ENCODE measurements around the gene LMNA. TPM values are rescaled to one million over a fixed set of nuclear protein-coding genes. Genes with fewer than 3 reads are reported as not detected.

LMNA gene
- total and polyA plus RNA-seq, 4 donors = 60.4 to 160 (median 97.2) TPM

DNA sequence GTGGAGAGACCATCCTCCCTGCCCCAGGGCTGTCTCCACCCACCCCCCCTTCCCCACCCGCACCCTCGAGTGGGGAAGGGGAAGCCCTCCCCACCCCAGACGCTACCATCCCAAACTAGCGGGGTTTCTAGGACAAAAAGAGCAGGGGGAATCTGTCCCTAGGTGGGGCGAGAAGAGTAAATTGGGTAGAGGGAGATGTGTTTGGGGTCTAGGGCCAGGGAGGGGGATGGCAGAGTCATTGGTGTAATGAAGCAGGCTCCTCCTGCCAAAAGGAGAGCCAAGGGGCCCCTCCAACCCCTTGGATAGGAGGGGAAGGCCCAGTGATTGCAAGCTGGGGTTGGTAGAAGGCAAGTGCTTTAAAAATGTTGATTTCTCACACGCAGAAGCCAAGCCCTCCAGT lies 42.3 kb upstream of the LMNA start (continued):
- TF ChIP-seq FOXA1 (IDR thresholded peaks at IDR 0.05) = no peak

DNA sequence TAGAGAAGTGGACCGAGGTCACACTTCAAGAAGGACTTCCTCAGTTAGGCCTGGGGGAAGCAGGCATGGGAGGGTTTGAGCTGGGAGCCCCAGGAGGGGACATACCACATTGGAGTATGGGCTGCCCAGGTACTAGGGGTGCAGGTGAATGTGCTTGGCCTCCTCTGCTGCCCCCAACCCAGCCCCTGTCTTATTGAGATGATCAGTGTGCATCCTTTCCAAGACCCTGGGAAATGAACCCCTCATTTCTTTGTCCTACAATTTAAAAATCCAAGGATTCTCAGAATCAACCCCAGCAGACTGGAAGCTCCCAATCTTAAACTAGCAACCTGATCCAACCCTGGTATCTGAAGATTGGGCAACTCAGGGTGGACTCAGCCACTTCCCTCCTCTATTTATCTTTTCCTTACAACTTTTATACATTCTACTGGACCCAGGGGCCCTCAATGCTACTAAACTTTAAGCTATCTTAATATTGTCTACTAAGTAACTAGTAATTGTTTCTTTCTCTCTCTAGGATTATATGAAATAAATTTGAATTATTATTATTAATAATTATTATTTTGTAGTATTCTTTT lies 41.3 kb upstream of the LMNA start:
- H3K4me3 ChIP-seq (ENCODE audit: low read depth in 1 of 3, low read length in 3 of 3) = no peak overlapping the region
- peak overlapping the region in 1 of 2 donors; percentile 20 for H3K27ac ChIP-seq (ENCODE audit: low read depth in 1 of 2, low read length in 2 of 2)
- no peaks in the 10 kb centered on the region for H3K27me3 ChIP-seq (ENCODE audit: control insufficient read depth in 4 of 4, insufficient read depth in 4 of 4, low read length in 3 of 4)
- no peaks in the 10 kb centered on the region for H3K36me3 ChIP-seq (ENCODE audit: control insufficient read depth in 4 of 4, insufficient read depth in 3 of 4, low read depth in 1 of 4, low read length in 3 of 4)
- no peak for DNase-seq (ENCODE audit: low spot score)
- WGBS = 42% methylated on average over 1 of the region's 1 CpG
- H3K4me1 ChIP-seq (ENCODE audit: control insufficient read depth in 4 of 4, insufficient read depth in 4 of 4, low read length in 3 of 4) = peaks cover 11 to 45% (median 32%) of the 10 kb centered on the region in 4 donors
- no peaks in the 10 kb centered on the region for H3K9me3 ChIP-seq (ENCODE audit: control insufficient read depth in 4 of 4, low read length in 3 of 4)
- no peak overlapping the region for H3K9ac ChIP-seq (ENCODE audit: low read depth in 1 of 2, low read length in 2 of 2)
- TF ChIP-seq NR2F2 (IDR thresholded peaks at IDR 0.05) = no peak
- TF ChIP-seq, protein P1, sequence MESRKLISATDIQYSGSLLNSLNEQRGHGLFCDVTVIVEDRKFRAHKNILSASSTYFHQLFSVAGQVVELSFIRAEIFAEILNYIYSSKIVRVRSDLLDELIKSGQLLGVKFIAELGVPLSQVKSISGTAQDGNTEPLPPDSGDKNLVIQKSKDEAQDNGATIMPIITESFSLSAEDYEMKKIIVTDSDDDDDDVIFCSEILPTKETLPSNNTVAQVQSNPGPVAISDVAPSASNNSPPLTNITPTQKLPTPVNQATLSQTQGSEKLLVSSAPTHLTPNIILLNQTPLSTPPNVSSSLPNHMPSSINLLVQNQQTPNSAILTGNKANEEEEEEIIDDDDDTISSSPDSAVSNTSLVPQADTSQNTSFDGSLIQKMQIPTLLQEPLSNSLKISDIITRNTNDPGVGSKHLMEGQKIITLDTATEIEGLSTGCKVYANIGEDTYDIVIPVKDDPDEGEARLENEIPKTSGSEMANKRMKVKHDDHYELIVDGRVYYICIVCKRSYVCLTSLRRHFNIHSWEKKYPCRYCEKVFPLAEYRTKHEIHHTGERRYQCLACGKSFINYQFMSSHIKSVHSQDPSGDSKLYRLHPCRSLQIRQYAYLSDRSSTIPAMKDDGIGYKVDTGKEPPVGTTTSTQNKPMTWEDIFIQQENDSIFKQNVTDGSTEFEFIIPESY (IDR thresholded peaks at IDR 0.05) = no peak
- no peak for TF ChIP-seq TAF1 (conservative IDR thresholded peaks at IDR 0.05)
- no peak for TF ChIP-seq EGR1 (IDR thresholded peaks at IDR 0.05; ENCODE audit: low read depth in 2 of 2)
- TF ChIP-seq HNF4A (conservative IDR thresholded peaks at IDR 0.05) = no peak
- TF ChIP-seq YY1 (IDR thresholded peaks at IDR 0.05) = no peak
- TF ChIP-seq GABPA (IDR thresholded peaks at IDR 0.05 in 1 of 2, conservative IDR thresholded peaks at IDR 0.05 in 1 of 2) = no peak
- TF ChIP-seq, protein P2, sequence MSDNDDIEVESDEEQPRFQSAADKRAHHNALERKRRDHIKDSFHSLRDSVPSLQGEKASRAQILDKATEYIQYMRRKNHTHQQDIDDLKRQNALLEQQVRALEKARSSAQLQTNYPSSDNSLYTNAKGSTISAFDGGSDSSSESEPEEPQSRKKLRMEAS (IDR thresholded peaks at IDR 0.05) = no peak
- no peak for TF ChIP-seq RAD21 (IDR thresholded peaks at IDR 0.05)
- no peak for TF ChIP-seq RXRA (IDR thresholded peaks at IDR 0.05)
- no peak for TF ChIP-seq HNF4G (IDR thresholded peaks at IDR 0.05)
- TF ChIP-seq, protein P3, sequence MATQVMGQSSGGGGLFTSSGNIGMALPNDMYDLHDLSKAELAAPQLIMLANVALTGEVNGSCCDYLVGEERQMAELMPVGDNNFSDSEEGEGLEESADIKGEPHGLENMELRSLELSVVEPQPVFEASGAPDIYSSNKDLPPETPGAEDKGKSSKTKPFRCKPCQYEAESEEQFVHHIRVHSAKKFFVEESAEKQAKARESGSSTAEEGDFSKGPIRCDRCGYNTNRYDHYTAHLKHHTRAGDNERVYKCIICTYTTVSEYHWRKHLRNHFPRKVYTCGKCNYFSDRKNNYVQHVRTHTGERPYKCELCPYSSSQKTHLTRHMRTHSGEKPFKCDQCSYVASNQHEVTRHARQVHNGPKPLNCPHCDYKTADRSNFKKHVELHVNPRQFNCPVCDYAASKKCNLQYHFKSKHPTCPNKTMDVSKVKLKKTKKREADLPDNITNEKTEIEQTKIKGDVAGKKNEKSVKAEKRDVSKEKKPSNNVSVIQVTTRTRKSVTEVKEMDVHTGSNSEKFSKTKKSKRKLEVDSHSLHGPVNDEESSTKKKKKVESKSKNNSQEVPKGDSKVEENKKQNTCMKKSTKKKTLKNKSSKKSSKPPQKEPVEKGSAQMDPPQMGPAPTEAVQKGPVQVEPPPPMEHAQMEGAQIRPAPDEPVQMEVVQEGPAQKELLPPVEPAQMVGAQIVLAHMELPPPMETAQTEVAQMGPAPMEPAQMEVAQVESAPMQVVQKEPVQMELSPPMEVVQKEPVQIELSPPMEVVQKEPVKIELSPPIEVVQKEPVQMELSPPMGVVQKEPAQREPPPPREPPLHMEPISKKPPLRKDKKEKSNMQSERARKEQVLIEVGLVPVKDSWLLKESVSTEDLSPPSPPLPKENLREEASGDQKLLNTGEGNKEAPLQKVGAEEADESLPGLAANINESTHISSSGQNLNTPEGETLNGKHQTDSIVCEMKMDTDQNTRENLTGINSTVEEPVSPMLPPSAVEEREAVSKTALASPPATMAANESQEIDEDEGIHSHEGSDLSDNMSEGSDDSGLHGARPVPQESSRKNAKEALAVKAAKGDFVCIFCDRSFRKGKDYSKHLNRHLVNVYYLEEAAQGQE (IDR thresholded peaks at IDR 0.05) = no peak
- no peak for TF ChIP-seq FOXA1 (IDR thresholded peaks at IDR 0.05)
- no peak for TF ChIP-seq SP1 (IDR thresholded peaks at IDR 0.05)

DNA sequence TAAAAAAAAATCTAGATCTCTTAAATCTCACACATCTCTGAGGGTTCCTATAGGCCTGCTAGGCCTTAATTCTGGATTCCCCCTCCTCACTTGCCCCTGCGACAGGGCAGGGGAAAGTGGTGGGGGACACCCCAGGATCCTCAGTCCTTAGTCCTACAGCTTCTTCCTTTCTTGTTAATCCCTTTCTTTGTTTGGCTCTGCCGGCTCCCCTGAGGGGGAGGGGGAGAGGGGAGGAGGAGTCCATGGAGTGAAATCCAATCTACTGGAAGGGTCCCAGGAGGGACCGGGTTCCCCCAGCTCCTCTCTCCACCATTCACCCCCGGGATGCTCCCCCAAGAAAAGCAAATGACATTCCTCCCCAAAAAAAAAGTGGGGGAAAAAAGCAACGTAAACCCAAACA lies 40.8 kb upstream of the LMNA start:
- Histone ChIP-seq H3K27ac (ENCODE audit: low read depth in 1 of 2, low read length in 2 of 2) (no peak overlapping the region), H3K9ac (ENCODE audit: low read depth in 1 of 2, low read length in 2 of 2) (no peak overlapping the region), H3K9me3 (ENCODE audit: control insufficient read depth in 4 of 4, low read length in 3 of 4) (no peaks in the 10 kb centered on the region), H3K4me3 (ENCODE audit: low read depth in 1 of 3, low read length in 3 of 3) (no peak overlapping the region), H3K27me3 (ENCODE audit: control insufficient read depth in 4 of 4, insufficient read depth in 4 of 4, low read length in 3 of 4) (no peaks in the 10 kb centered on the region), H3K4me1 (ENCODE audit: control insufficient read depth in 4 of 4, insufficient read depth in 4 of 4, low read length in 3 of 4) (peaks cover 11 to 45% (median 32%) of the 10 kb centered on the region in 4 donors), H3K36me3 (ENCODE audit: control insufficient read depth in 4 of 4, insufficient read depth in 3 of 4, low read depth in 1 of 4, low read length in 3 of 4) (no peaks in the 10 kb centered on the region)
- no peak for DNase-seq (ENCODE audit: low spot score)
- 63% methylated on average over 5 of the region's 5 CpGs for WGBS
- TF ChIP-seq SP1 (IDR thresholded peaks at IDR 0.05) (no peak), YY1 (IDR thresholded peaks at IDR 0.05) (no peak), FOXA1 (IDR thresholded peaks at IDR 0.05) (no peak), RXRA (IDR thresholded peaks at IDR 0.05) (no peak), EGR1 (IDR thresholded peaks at IDR 0.05; ENCODE audit: low read depth in 2 of 2) (no peak), FOXA2 (IDR thresholded peaks at IDR 0.05) (no peak), JUND (IDR thresholded peaks at IDR 0.05) (no peak), GABPA (IDR thresholded peaks at IDR 0.05 in 1 of 2, conservative IDR thresholded peaks at IDR 0.05 in 1 of 2) (no peak)
- TF ChIP-seq, protein P1 (IDR thresholded peaks at IDR 0.05) = no peak
- TF ChIP-seq, protein P4, sequence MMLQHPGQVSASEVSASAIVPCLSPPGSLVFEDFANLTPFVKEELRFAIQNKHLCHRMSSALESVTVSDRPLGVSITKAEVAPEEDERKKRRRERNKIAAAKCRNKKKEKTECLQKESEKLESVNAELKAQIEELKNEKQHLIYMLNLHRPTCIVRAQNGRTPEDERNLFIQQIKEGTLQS (IDR thresholded peaks at IDR 0.05) = no peak
- TF ChIP-seq, protein P5, sequence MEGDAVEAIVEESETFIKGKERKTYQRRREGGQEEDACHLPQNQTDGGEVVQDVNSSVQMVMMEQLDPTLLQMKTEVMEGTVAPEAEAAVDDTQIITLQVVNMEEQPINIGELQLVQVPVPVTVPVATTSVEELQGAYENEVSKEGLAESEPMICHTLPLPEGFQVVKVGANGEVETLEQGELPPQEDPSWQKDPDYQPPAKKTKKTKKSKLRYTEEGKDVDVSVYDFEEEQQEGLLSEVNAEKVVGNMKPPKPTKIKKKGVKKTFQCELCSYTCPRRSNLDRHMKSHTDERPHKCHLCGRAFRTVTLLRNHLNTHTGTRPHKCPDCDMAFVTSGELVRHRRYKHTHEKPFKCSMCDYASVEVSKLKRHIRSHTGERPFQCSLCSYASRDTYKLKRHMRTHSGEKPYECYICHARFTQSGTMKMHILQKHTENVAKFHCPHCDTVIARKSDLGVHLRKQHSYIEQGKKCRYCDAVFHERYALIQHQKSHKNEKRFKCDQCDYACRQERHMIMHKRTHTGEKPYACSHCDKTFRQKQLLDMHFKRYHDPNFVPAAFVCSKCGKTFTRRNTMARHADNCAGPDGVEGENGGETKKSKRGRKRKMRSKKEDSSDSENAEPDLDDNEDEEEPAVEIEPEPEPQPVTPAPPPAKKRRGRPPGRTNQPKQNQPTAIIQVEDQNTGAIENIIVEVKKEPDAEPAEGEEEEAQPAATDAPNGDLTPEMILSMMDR (IDR thresholded peaks at IDR 0.05; ENCODE audit: low read depth, low read length, missing input control) = no peak

Data from liver (tissue), 9 donors.